GM21576 (cell line): ENCODE data around the gene COL21A1.

Source experiments
- ATAC-seq: cut with Tn5 transposase; IDR thresholded peaks from one replicate; pipeline ENCODE4 v1.9.1; 2021; ENCODE audit warnings: mild to moderate bottlenecking, moderate library complexity; ENCODE audit not compliant: unreplicated experiment

COL21A1 gene

GRCh38 chr6:56055081-56055704 lies 192.2 kb downstream of the COL21A1 start:
- no peak for ATAC-seq

- ATAC-seq, result no peak
Measured at GRCh38 chr6:56051202-56051598, 196.2 kb downstream of the COL21A1 start.

GRCh38 chr6:56050530-56051201 lies 196.7 kb downstream of the COL21A1 start:
- ATAC-seq, result no peak

GRCh38 chr6:56048601-56049000 lies 198.8 kb downstream of the COL21A1 start:
- no peak for ATAC-seq

- no peak for ATAC-seq
Measured at GRCh38 chr6:56047931-56048540, 199.3 kb downstream of the COL21A1 start.

- no peak for ATAC-seq
Measured at GRCh38 chr6:56046576-56046975, 200.8 kb downstream of the COL21A1 start.

DNA sequence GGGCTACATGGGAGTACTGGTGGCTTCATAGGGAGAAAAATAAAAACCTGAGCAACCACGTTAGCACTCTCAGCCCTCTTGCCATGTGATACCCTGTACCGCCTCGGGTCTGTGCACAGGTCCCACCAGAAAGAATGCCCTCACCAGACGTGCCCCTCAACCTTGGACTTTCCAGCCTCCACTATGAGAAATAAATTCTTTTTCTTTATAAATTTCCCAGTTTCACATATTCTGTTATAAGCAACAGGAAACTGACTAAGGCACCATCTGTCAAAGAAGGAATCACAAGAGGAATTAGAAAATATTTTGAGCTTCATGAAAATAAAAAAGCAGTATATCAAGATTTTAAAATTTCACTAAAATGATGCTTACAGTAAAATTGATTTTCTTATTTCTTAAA lies 203.6 kb downstream of the COL21A1 start:
- no peak for ATAC-seq

GRCh38 chr6:56043076-56043475 lies 204.3 kb downstream of the COL21A1 start:
- ATAC-seq, result no peak

GRCh38 chr6:56041591-56041990 lies 205.8 kb downstream of the COL21A1 start:
- ATAC-seq, result no peak

- ATAC-seq, result no peak
Measured at GRCh38 chr6:56040889-56041301, 206.5 kb downstream of the COL21A1 start.

- no peak for ATAC-seq
Measured at GRCh38 chr6:56040223-56040622, 207.2 kb downstream of the COL21A1 start.

GRCh38 chr6:56038764-56039163 lies 208.6 kb downstream of the COL21A1 start:
- ATAC-seq, result no peak

- no peak for ATAC-seq
Measured at GRCh38 chr6:56037601-56038000, 209.8 kb downstream of the COL21A1 start.

- no peak for ATAC-seq
Measured at GRCh38 chr6:56036916-56037600, 210.3 kb downstream of the COL21A1 start.

DNA sequence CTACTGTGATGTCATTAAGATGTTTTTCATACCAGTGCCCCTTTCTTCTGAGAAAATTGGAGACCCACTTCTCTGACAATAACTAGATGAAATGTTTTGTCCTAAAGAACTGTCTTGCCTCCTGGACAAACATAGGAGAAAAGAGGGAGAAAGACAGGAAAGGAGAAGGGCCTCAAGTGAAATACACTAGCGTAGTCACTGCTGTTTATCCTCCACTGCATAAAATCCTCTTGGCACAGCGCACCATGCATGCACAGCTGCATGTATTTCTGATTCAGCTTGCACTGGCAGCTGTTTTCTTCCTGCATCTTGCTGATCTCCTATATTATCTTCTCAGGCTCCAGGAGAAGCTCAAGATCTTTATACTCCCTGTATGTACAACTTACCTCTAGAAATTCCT lies 214.0 kb downstream of the COL21A1 start:
- no peak for ATAC-seq

DNA sequence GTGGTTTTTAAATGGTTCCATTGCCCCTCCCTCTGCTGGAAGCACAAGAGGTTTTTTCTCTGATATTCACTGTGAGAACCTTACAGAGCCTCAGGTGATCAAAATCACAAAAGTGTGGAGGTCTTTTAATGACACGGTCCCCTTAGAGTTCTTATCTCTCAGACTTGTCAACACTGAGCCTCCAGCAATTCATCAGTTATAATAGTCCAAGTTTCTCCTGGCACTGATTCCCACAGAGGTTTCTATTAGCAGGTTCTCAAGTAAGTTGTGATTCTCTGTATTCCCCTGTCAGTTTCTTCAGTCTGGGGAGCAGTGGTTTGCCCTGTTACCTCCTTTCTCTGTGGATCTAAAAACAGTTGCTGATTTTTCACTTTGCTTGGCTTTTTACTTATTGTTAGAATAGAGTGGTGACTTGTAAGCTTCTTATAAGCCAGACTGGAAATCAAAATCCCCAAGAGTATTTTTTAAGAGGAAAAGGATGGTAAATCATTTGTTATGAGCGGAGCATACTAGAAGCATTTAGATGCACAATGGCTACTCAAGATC lies 214.6 kb downstream of the COL21A1 start:
- no peak for ATAC-seq

- no peak for ATAC-seq
Measured at GRCh38 chr6:56027865-56028264, 219.5 kb downstream of the COL21A1 start.

DNA sequence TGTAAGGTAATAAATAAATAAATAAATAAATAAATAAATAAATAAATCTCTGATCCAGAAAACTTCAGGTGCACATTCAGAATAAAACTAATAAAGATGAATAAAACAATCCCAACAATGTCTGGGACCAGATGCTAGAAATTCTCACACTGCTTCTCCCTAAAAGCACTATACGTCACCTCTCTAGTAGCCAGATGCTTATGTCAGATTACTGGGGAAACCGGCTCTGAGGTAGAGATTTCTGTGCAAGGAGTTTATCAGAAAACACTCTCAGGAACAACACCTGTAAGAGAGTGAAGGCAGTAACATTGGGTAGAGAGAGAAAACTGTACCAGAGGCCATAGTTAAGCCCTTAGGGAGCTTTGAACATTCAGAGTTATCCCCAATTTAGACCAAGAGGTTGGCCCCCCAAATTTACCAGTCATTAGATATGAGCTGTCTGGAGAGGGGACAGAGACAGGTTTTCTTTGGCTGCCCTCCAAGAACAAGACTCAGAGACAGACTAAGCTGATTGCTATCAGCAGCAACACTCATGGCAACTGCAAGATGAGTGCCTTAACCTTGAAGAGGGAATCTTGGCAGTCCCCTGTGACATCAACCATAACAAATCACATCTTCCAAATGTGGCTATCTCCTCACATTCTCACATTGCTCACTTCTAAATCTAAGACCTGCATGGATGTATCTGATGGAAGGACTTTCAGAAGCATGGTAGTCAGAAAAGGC lies 220.8 kb downstream of the COL21A1 start:
- ATAC-seq, result no peak

- ATAC-seq, result no peak
Measured at GRCh38 chr6:56025795-56026194, 221.6 kb downstream of the COL21A1 start.

DNA sequence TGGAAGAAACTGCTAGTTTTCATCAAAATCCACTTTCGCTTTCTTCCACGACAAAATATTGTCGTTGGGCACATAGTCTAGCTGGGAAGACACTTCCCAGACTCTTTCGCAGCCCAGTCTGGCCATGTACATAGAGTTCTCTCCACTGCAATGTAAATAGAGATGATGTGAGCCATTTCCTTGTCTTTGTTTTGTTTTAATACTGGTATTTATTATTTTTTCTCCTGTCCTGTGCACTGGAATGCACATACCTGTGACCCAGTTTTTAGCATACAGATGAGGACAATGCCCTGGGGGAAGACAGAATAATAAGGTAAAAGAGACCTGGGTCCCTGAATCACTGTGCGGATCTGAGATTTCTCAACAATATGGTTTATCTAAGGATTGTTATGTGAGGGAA lies 222.4 kb downstream of the COL21A1 start:
- ATAC-seq, result no peak

- ATAC-seq, result no peak
Measured at GRCh38 chr6:56023829-56024228, 223.6 kb downstream of the COL21A1 start.
